Measurements from ENCODE around the gene TBC1D9.

The TBC1D9 gene

GRCh38 chr4:140688711-140689598 lies 67.2 kb downstream of the TBC1D9 start:
- no peak for DNase-seq

GRCh38 chr4:140686796-140687195 lies 69.4 kb downstream of the TBC1D9 start:
- DNase-seq = no peak

GRCh38 chr4:140684314-140684713 lies 71.9 kb downstream of the TBC1D9 start:
- DNase-seq = no peak

GRCh38 chr4:140681201-140681600 lies 75.0 kb downstream of the TBC1D9 start:
- DNase-seq = no peak

DNA sequence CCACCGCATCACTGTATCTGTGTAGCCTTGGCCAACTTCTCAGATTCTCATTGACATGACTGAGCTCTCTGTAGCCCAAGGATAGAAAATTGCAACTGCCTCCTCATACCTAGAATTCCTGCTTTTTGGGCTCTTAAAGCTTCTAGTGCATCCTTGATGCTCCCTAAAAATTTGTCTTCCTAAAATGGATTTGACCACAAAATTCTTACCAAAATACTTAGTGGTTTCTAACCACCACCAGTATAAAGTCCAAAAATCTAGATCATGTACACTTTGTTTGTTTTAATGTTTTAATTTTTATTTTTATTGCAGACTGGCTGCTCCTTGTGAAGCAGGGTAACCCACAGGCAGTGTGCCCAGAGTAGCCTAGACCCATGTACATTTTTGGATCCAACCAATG lies 75.5 kb downstream of the TBC1D9 start:
- no peak for DNase-seq

DNA sequence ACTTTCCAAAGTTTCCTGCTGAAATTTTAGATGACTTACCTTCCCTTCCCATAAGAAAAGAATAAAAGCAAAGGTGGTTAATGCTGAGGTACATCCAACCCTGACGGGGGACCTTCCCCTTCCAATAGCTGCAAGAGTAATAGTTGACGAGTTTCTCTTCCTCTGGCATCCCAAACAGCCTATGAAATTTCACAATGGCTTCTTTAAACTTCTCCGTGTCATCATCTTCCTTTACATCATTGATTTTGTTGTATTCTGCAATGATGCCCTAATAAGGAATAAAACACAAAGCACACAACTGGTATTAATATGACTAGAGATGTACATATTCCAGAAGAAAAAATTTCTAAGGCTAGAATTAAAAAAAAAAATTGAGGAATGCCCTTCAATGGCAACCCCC lies 76.6 kb downstream of the TBC1D9 start:
- DNase-seq = no peak

DNA sequence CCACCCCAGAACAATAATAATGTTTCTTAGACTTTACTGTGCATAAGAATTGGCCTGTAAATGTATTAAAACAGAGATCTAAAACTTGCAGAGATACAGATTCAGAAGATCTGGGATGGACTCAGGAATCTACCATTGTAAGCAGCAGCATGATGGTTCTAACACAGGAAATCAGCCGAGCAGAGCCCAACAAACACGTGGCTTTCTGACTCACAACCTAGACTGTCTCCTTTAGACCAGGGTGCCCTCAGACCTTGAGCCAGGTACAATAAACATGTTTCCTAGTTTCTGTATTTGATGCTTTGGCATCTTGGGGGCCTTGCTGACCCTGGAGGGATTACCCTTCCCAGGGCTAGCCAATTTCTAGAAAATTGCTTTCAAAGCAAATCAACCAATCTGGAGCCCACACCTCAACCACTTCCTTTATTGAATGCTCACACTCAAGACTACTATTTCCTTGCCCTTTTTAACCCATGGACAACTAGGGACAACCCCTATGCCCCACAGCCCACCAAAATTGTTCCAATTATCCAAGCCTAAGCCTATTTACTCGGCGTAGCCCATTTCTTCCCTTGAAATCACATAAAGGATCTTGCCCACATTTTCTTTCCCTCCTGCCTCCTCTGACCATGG lies 80.5 kb downstream of the TBC1D9 start:
- DNase-seq = no peak

- no peak for DNase-seq
These were observed 82.5 kb downstream of the TBC1D9 start for GRCh38 chr4:140673729-140674128.

- no peak for DNase-seq
These were observed 83.8 kb downstream of the TBC1D9 start for GRCh38 chr4:140672416-140672815.

GRCh38 chr4:140668111-140668510 lies 88.1 kb downstream of the TBC1D9 start:
- DNase-seq = no peak

DNA sequence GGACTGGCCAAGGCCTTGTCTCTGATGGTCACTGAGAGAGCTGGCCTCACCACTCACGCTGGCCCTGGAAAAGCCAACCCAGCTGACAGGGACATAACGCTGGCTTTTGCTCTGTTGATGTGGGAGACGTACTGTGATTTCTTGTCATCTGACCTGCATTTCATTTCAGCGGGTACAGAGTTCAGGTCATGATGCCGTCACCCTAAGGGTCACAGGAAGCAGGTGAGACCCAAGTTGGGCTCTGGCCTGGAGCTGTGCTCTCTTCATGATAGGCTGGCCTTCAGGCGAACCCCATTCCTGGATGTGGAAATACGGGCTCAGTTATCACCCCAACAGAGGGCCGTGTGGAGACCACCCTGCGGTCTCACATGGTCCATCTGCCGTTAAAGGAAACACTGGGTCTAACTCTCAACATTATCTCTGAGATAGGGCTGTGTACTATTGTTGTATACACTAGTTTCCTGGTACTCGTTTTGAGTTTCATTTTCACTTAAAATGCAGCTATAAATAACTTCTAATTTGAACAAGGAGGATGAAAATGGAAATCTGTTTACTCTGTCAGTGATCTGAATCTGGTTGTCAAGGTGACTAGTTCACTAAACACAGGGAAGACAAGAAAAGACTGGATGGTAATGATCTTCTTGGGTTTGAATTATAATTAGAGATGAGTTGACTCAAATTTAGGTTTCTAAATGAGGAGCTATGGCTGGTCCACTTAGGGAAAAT lies 89.1 kb downstream of the TBC1D9 start:
- no peak for DNase-seq

DNA sequence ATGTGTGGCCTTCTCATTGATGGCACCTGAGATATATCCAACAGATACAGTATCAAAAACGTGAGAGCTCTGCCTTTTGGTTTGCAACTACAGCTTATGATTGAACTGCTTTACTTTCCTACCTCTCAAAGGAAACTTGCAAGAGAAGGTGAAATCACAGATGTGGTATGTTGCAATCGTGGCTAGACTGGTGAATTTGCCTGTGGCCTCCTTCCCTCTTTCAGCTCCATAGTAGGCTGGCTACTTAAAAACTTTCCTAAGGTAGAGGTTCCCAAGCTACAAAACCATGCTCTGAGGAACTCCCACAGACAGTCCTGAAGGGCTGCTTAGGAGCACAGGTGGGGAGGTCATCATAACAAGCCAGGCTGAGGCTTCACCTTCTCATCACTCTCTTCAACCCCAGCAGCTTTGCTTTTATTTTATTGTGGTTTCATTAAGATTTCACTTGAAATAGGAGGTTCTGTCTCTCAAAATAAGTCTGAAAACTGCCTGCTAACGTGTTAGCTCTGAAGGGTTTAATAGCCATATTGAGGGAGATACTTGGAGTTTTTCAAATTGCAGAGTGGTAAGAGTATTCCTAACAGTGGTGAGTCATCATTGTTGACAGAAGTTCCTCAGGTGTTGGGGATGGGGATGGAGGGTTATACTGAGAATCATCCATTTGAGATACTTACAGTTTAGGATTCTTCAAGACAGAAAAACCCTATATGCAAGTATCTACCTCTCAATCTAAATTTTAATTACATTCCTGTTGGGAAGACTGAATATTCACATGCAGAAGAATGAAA lies 93.9 kb downstream of the TBC1D9 start:
- DNase-seq = peak in 1 of 2 experiments; percentile 26

DNA sequence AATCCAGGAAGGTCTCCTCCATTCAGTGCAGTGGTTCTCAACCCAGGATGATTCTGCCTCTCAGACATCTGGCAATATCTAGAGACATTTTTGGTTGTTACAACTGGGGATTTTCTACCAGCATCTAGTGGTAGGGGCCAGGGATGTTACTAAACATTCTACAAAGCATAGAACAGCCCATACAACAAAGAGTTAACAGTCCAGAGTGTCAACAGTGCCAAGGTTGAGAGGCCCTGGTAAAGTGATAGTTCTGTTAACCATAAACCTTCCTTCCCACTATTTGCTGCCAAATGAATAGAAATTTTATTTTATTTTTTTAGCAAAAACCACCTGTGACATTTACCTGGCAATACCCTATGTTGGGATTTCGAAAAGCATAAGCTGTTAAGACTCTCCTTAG lies 94.6 kb downstream of the TBC1D9 start:
- no peak for DNase-seq

GRCh38 chr4:140659943-140660700 lies 96.1 kb downstream of the TBC1D9 start:
- no peak for DNase-seq

- no peak for DNase-seq
These were observed 101.7 kb downstream of the TBC1D9 start for GRCh38 chr4:140654495-140654814.

- no peak for DNase-seq
These were observed 102.3 kb downstream of the TBC1D9 start for GRCh38 chr4:140653718-140654494.

DNA sequence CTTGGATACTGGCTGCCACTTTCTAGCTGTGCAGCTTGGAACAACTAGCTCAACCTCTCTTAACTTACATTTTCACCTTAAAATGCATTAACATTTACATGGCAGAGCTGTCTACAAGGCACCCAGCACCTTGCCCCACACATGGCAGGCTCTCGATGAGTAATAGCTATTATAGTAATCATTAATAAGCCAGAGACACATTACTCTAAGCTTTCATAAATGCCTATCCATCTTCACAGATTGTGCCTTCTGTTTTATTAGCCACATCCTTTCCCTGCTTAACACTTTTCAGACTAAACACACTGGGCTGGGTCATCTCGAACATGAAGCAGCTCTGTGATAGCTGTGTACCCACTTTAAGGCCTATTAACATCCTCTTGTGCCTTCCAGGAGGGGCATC lies 103.6 kb downstream of the TBC1D9 start:
- DNase-seq = no peak

GRCh38 chr4:140648716-140649308 lies 107.4 kb downstream of the TBC1D9 start:
- no peak for DNase-seq

- no peak for DNase-seq
These were observed 110.4 kb downstream of the TBC1D9 start for GRCh38 chr4:140645614-140646412.

GRCh38 chr4:140645196-140645595 lies 111.0 kb downstream of the TBC1D9 start:
- DNase-seq = no peak

Measured in AML-193 (cell line).